Measurements from ENCODE around the gene NCCRP1. TPM values are rescaled to one million over a fixed set of nuclear protein-coding genes. Genes with fewer than 3 reads are reported as not detected.
A peak's percentile ranks its signal among the peaks of the same experiment; 100 is the strongest.

Gene NCCRP1
- total RNA-seq, 4 donors from 2014 or later = not detected

DNA sequence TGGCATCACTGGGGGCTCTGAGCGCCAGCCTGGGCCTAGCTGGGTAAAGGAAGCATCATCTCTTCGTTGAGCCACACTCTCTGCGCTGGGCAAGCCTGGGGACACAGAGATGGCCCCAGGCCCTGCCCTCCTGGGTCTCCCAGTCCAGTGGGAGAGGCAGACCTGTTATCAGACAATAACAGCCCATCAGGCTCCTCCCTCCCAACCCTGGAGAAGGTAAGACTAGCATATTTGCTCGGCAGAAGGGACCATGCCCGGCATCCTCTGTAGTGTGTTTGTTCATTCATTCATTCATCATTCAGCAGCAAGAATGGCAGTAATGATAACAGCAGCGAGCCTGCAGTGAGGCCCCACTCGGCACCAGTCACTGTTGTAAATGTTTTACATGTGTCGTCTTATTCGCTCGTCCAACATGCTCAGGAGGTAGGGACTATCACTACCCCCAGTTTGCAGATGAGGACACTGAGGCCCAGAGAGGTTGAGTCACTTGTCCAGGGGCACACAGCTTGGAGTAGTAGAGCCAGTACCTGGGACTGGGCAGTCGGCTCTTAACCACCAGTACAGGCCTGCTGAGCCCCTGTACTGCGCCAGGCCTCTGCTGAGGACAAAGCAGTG lies 38.0 kb upstream of the NCCRP1 start:
- TF ChIP-seq POLR2A (IDR thresholded peaks at IDR 0.05) = no peak
- TF ChIP-seq, protein P1, sequence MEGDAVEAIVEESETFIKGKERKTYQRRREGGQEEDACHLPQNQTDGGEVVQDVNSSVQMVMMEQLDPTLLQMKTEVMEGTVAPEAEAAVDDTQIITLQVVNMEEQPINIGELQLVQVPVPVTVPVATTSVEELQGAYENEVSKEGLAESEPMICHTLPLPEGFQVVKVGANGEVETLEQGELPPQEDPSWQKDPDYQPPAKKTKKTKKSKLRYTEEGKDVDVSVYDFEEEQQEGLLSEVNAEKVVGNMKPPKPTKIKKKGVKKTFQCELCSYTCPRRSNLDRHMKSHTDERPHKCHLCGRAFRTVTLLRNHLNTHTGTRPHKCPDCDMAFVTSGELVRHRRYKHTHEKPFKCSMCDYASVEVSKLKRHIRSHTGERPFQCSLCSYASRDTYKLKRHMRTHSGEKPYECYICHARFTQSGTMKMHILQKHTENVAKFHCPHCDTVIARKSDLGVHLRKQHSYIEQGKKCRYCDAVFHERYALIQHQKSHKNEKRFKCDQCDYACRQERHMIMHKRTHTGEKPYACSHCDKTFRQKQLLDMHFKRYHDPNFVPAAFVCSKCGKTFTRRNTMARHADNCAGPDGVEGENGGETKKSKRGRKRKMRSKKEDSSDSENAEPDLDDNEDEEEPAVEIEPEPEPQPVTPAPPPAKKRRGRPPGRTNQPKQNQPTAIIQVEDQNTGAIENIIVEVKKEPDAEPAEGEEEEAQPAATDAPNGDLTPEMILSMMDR (IDR thresholded peaks at IDR 0.05) = no peak
- Histone ChIP-seq H3K4me3 (no peak overlapping the region), H3K9me3 (no peaks in the 10 kb centered on the region), H3K27me3 (no peaks in the 10 kb centered on the region), H3K36me3 (no peaks in the 10 kb centered on the region), H3K27ac (no peak overlapping the region), H3K4me1 (peaks cover 0 to 25% of the 10 kb centered on the region in 2 donors)
- intact Hi-C loops (cut with DNase I; ENCODE audit: low total_unique reads) = no loop called here
- no peak for DNase-seq

DNA sequence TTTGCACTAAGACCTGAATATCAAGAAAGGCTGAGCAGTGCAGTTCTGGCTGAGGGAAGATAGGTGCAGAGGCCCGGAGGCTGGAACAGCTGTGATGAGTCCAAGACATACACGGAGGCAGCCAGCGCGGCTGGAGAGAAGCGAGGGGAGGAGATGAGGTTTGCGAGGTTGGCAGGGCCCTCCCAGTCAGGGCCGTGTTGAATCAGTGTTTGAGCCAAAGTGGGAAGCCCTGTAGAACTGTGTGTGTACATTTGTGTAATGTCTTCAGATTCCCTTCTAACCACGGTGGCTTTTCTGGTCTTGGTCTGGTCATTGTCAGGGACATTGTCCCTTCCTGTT lies 36.3 kb upstream of the NCCRP1 start:
- no peaks in the 10 kb centered on the region for H3K27me3 ChIP-seq
- no peak for TF ChIP-seq POLR2A (IDR thresholded peaks at IDR 0.05)
- TF ChIP-seq, protein P1 (IDR thresholded peaks at IDR 0.05) = no peak
- peak overlapping the region in 1 of 2 donors; percentile 21 for H3K27ac ChIP-seq
- no peaks in the 10 kb centered on the region for H3K36me3 ChIP-seq
- no peak overlapping the region for H3K4me3 ChIP-seq
- H3K4me1 ChIP-seq = peaks cover 0 to 25% of the 10 kb centered on the region in 2 donors
- no peaks in the 10 kb centered on the region for H3K9me3 ChIP-seq
- peak in 1 of 2 donors; percentile 50 for DNase-seq
- intact Hi-C loops (cut with DNase I; ENCODE audit: low total_unique reads) = no loop called here

DNA sequence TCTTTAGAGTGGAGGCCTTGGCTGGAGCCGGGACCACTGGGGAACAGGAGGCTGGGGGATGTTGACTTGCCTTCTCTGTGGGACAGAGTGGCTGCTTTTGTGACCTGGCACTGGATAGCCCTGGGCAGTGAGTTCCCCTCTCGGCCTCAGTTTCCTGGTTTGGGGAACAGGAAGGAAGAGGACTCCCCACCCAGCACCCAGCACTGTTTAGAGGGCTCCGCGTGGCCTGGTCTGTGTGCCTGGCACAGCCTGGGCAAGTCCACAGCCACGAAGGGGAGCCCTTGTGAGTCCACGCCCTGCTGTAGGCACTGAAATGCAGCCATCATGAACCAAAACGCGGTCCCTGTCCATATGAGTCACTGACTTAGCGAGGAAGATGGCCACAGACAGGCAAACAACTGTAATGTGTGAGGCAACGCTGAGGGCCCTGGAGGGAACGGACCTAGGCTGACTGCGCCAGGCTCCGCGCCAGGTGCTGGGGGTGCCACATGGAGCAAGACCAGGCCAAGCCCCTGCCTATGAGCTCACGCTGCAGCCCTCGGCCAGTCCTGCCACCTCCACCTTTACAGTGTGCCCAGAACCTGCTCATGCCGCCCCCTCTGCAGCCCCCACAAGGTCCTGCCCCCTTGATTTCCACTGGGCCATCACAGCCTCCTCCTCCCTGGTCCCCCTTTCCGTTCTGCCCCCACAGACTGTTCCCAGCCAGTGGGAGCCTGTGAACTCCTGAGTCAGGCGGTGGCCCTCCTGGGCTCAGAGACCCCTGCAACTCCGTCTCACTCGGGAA lies 35.7 kb upstream of the NCCRP1 start:
- H3K4me3 ChIP-seq = no peak overlapping the region
- H3K27ac ChIP-seq = peak overlapping the region in 1 of 2 donors; percentile 21
- H3K4me1 ChIP-seq = peaks cover 0 to 23% of the 10 kb centered on the region in 2 donors
- intact Hi-C loops (cut with DNase I; ENCODE audit: low total_unique reads) = no loop called here
- H3K27me3 ChIP-seq = no peaks in the 10 kb centered on the region
- no peaks in the 10 kb centered on the region for H3K36me3 ChIP-seq
- DNase-seq = no peak
- no peaks in the 10 kb centered on the region for H3K9me3 ChIP-seq
- TF ChIP-seq, protein P1 (IDR thresholded peaks at IDR 0.05) = no peak
- no peak for TF ChIP-seq POLR2A (IDR thresholded peaks at IDR 0.05)

DNA sequence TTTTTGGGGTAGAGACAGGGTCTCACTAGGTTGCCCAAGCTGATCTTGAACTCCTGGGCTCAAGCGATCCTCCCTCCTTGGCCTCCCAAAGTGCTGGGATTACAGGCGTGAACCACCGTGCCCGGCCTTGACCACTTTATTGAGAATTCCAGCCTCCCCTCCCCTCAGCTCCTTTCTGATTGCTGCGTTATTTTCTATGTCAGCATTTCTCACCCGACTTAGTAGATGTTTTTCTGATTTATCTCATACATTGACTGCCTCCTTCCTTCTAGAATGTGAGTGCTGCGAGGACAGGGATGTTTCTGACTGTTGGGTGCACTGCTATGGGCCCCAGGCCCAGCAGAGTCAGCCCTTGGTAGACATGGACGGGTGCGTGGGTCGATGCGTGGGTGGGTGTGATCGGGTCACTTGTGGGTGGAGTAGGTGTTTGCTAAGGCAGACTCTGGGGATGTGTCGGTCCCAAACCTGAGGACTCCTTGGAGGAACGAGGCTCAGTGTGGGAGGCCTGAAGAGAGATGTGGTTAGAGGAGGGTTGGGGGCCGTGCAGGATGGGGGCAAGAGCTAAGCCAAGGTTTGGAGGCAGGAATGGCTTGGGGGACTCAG lies 34.2 kb upstream of the NCCRP1 start:
- H3K36me3 ChIP-seq = no peaks in the 10 kb centered on the region
- intact Hi-C loops (cut with DNase I; ENCODE audit: low total_unique reads) = no loop called here
- H3K27ac ChIP-seq = no peak overlapping the region
- no peaks in the 10 kb centered on the region for H3K27me3 ChIP-seq
- peaks cover 0 to 23% of the 10 kb centered on the region in 2 donors for H3K4me1 ChIP-seq
- no peak overlapping the region for H3K4me3 ChIP-seq
- DNase-seq = no peak
- H3K9me3 ChIP-seq = no peaks in the 10 kb centered on the region
- TF ChIP-seq, protein P1 (IDR thresholded peaks at IDR 0.05) = no peak
- no peak for TF ChIP-seq POLR2A (IDR thresholded peaks at IDR 0.05)

DNA sequence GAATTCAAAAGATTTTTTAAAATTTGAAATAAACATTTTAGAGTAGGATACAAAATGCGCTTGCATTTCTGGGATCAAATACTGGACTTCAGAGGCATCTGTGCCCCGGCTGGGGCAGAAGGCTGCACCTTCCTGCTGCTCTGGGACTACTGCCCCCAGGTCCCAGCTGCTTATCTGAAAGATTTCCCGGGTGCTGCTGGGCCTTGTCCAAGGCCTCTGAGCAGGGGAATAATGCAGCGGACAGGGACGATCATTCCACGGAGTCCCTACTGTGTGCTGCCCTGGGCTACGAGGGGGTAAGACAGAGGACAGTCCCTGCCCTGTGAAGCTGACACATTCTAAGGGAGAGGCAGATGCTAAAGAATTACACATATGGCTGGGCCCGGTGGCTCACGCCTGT lies 33.1 kb upstream of the NCCRP1 start:
- Histone ChIP-seq H3K4me3 (no peak overlapping the region), H3K4me1 (peaks cover 0 to 19% of the 10 kb centered on the region in 2 donors), H3K27me3 (no peaks in the 10 kb centered on the region), H3K9me3 (no peaks in the 10 kb centered on the region), H3K27ac (no peak overlapping the region), H3K36me3 (no peaks in the 10 kb centered on the region)
- intact Hi-C loops (cut with DNase I; ENCODE audit: low total_unique reads) = no loop called here
- DNase-seq = no peak
- TF ChIP-seq POLR2A (IDR thresholded peaks at IDR 0.05) = no peak
- TF ChIP-seq, protein P1 (IDR thresholded peaks at IDR 0.05) = no peak
